ENCODE measurements around the gene TIGD3.

Gene TIGD3

DNA sequence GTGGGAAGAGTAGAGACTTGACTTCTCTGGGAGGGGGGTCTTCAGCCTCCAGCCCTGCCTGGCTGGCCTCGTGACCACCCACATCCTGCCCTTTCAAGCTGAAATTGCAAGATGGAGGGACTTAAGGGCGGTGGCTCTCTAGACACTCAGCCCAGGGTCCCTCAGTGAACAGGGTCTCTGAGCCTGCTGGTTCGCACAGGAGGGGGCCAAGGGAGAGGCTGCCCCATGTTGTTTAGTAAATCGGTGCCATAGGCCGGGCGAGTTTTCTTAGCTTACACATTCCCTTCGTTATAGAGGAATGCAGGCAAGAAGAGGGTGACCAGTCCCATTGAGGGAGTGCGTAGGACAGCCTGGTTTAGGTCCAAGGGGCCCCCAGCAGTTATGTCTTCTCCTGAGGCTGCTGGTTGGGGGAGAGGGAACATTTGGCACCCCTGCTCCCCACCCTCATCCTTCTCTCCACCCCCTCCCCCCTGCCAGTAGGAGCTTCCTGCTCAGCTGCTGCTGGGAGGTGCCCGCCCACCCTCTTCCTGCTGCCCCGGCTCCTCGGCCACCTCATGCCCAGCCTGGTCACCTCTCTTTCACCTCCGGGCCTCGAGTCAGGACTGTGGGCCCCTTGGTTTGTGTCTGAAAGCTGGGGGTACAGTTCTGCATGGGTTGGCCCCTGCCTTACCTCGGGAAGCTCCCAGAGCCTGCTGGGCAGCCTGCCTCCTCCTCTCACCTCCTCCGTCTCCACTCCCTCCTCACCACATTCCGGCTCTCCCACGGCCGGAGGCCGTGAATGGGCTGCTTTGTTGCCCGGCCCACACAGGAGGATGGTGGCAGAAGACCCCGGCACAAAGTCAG lies 35.8 kb downstream of the TIGD3 start:
- no peak for DNase-seq (ENCODE audit: low spot score)

GRCh38 chr11:65390996-65391395 lies 36.4 kb downstream of the TIGD3 start:
- DNase-seq (ENCODE audit: low spot score): no peak

DNA sequence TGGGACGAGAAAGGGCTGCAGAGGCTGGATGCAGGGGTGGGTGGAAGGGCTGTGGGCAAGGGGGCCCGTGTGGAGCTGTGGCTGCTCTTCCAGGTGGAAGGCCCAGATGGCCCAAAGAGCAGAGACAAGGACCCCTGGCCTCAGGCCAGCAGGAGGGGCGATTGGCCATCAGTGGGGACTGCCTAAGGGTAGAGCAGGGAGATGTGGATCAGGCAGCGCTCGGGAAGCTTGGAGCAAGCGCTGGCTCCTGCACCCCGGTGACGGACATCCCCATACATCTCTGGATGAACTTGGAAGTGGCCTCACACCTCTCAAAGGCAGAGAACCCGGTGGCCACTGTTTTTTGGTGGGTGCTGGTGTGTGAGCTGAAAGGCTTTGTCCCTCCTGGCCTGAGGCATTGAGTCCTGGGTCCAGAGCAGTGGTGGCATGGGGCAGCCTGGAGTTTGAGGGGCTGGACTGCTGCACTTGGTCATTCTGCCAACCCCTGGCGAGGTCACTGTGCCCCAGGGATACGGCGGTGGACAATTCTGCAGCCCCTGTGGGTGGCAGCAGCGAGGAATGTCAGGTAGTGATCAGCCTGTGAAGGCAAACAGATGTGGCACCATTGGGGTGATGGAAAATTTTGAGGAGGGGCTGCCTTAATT lies 37.8 kb downstream of the TIGD3 start:
- no peak for DNase-seq (ENCODE audit: low spot score)

DNA sequence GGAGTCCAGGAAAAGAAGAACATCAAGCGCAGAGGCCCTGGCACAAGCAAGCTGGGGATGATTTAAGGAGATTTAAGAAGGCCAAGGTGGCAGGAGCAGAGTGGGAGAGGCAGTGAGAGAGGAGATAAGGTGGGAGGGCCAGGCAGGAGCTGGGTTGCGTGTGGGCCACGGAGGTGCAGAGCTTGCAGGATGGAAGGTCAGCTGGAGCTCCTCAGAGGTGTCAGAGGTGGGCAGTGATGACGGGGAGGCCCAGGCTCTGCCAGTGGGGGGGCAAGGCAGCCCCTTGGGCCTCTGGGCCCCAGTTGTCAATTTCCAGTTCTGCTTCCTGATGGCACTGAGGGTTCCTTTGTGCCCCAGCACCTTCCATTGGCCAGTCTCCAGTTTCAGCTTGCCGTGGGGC lies 38.3 kb downstream of the TIGD3 start:
- no peak for DNase-seq (ENCODE audit: low spot score)

DNA sequence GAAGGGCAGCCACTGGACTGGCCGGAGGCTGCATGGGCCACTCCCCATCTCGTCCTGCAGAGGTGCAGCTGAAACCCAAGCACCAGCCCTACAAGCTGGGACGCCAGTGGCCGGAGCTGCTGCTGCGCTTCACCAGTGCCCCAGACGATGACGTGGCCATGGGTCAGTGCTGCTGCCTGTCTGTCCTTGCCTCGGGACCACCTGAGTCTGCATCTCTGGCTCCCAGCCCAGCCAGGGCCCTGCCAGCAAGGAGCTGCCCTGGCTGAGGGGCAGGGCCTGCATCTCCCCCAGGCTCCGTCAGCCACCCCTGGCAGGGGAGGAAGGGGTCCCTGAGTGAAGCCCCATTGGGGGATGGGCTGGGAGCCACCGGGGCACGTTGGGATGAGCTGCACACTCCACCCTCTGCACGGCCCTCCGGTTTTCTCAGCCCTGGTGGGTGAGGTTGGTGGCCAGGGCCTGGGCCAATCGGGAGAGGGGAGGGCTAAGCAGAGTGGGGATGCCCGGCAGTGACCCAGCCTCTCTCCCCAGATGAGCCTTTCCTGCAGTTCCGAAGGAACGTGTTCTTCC lies 39.0 kb downstream of the TIGD3 start:
- no peak for DNase-seq (ENCODE audit: low spot score)

DNA sequence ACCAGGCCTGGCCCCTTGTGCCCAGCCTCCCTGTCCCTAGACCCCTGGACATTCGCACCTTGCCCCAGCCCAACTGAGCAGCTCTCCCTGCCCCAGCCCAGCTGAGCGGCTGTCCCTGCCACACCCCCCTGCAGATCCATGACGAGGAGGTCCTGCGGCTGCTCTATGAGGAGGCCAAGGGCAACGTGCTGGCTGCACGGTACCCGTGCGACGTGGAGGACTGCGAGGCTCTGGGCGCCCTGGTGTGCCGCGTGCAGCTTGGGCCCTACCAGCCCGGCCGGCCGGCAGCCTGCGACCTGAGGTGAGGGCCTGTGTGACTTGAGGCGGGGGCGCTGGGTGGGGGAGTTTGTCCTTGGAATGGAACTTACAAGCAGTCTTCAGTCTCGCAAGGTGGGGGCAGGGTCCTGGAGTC lies 39.6 kb downstream of the TIGD3 start:
- no peak for DNase-seq (ENCODE audit: low spot score)

DNA sequence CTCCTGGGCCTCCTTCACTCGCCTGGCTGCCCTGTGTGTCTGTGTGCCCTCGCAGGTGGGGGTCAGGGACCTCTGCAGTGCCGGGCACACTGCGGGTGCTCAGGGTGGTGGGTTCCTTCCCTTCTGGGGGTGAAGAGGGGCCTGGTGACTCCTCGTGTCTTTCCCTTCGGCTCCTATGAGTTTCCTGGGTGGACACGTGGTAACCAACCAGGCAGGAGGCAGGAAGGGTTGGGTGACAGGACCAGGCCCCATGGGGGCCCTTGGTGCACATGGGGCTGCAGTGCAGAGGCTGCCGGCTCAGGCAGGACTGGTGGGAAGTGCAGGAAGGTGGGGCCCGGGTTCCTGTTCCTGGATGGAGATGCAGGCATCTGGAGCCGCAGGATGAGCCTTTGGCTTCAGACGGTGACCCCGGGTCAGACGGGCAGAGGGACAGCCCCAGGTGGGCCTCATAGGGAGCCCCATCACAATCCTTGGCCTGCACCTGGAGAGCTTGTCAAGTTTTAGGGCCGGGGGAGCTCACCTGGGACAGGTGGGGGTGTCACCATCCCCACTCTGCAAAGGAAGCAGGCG lies 41.5 kb downstream of the TIGD3 start:
- DNase-seq (ENCODE audit: low spot score): no peak

- DNase-seq (ENCODE audit: low spot score): no peak
Observed at GRCh38 chr11:65396769-65397745, 42.5 kb downstream of the TIGD3 start.

DNA sequence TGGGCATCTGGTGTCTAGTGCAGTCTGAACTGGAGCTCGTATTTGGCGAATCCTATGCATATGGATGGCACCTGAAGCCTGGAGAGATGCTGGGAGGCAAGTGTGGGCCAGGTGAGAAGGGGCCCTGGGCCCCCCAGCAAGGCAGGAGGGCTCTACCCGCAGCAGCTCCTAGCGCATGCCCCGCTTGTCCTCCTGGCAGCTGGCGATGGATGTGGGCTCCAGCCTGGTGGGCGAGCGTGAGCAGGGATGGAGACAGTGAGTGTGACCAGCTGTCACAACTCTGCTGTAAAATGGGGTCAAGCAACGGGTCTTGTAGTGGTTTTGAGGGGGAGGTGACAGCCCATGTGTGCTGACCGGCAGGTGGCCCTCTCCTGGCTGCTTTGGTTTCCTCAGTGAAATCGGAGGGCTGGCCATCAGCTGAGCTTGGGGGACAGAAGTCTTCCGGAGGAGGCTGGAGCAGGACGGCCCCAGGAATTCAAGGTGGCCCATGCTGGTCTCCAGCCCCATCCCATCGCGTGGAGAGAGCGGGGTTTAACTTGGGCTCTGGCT lies 43.9 kb downstream of the TIGD3 start:
- no peak for DNase-seq (ENCODE audit: low spot score)

DNA sequence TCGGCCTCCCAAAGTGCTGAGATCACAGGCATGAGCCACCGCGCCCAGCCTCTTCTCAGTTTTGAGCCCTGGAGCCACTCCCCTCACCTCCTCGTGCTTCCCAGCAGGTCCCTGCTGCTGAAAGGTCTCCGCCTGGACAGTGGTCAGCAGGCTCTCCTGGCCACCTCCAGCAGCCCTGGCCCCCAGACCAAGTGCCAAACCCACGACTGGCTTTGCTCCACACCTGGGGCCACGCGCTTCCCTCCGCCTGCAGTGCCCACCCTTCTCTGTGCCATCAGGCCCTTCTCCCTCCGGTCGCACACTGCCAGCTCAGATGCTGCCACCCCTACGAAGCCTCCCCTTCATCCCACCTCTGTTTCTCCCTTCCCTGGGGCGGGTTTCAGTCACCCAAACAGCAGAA lies 44.7 kb downstream of the TIGD3 start:
- no peak for DNase-seq (ENCODE audit: low spot score)

- DNase-seq (ENCODE audit: low spot score): no peak
Observed at GRCh38 chr11:65399845-65400244, 45.3 kb downstream of the TIGD3 start.

GRCh38 chr11:65400307-65401072 lies 45.9 kb downstream of the TIGD3 start:
- DNase-seq (ENCODE audit: low spot score): no peak

DNA sequence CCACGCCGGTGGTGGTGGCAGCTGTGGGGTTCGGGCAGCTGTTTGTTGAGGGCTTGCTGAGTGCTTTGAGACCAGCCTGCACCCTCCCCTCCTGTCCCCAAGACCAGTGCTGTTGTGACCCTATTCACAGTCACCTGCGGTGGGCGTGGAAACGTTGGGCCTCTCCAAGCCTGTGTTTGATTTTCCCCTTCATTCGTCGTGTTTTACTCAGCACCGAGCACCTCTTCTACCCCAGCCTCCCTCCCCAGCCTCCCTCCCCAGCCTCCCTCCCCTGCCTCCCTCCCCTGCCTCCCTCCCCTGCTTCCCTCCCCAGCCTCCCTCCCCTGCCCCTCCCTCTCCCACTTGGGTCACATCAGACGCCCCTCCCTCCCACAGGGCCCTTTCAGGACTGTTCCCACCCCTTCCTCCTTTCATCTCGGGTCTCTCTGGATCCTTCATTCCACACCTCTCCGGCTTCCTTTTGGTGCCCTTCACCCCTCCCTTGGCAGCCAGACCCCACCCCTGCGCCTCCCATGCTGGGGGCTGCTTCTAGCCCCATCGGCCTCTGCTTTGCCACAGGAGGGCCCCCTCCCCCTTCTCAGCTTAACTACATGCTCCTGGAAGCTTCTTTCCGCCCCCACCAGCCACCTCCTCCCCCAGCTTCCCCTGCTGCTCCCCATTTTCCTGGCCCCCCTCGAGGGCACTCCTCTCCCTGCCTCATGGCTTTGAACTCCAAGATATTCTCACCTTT lies 46.7 kb downstream of the TIGD3 start:
- DNase-seq (ENCODE audit: low spot score): no peak

- no peak for DNase-seq (ENCODE audit: low spot score)
Observed at GRCh38 chr11:65401803-65402248, 47.3 kb downstream of the TIGD3 start.

GRCh38 chr11:65402790-65403189 lies 48.2 kb downstream of the TIGD3 start:
- DNase-seq (ENCODE audit: low spot score): no peak

GRCh38 chr11:65403607-65404121 lies 49.1 kb downstream of the TIGD3 start:
- DNase-seq (ENCODE audit: low spot score): no peak

GRCh38 chr11:65404210-65404609 lies 49.7 kb downstream of the TIGD3 start:
- DNase-seq (ENCODE audit: low spot score): no peak

- no peak for DNase-seq (ENCODE audit: low spot score)
Observed at GRCh38 chr11:65404638-65405339, 50.2 kb downstream of the TIGD3 start.
